KBM-7 (cell line): ENCODE data around the gene TEAD1.

Experiments
- DNase-seq: peaks from one replicate; pipeline ENCODE4 v3.0.0-alpha.2; 2015
- in situ Hi-C: fragments of 300-500 bp; cut with MboI; formaldehyde crosslinking; loops from 2 replicates; pipeline ENCODE4 v1.14.3; 2020; ENCODE audit warnings: low sequenced_read_pairs, low pct_unique_long_range_greater_than_20kb, mixed read lengths

The TEAD1 gene

DNA sequence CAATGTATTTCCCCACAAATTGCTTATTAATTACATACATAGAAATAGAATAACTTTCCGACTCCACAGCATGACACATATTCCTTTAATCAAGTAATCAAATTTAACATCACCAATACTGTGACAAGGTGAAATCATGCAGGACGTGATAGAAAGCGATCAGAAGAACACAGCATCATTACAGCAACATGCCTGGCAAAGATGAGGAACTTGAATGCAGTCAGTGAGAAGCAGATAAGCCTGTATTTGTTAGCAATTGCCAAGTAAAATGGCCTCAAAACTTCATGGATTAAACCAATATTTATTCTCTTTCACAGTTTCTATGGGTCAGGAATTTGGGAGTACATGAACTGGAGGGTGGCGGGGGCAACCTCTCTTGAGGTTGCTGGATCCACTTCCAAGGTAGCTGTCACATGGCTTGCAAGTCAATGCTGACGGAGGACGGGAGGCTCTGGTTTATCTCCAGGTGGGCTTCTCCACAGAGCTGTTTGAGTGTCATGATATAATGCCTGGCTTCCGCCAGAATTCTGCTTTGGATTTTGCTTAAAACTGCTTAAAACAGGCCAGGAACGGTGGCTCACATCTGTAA, 12.0 kb upstream of the TEAD1 start:
- no peak for DNase-seq

DNA sequence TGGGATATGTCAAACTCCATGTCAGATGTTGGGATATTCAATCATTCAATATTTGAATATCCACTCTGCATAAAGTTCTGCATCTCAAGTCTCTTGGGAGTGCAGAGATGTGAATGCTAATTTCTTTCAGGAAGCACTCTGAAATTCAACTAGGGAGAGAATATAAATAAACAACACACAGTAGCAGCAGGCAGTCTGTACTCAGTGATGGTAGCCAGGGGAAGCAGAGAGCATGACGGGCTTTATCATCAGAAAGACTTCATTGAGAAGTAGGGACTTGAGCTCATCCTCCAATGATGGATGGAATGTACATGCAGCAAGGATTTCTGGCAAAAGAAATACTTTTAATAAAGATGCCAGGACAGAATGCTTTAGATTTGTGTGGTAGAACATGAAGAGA, 9.8 kb upstream of the TEAD1 start:
- DNase-seq = no peak
- in situ Hi-C loops = no loop called here

More for the DNA sequence above, 12.0 kb upstream of the TEAD1 start:
- in situ Hi-C loops = no loop called here

DNA sequence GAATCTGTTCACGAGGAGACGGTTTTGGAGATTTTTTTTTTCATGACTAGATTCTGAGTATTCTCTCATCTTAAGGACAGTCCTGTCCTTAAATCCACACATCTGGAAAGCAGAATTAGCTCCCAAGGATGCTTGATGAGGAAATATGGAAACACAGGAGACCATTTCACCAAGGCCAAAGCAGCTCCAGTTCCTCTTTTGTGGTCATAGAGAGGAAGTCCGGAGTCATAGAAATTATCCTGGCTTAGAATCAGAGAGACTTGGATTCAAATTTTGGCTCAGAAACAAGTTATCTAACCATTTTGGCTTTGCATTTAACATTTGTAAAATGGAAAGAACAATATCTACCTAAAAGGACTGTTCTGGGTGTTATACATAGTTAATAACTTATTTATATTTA, 7.3 kb upstream of the TEAD1 start:
- peak; percentile 47 for DNase-seq
- in situ Hi-C loops = no loop called here

DNA sequence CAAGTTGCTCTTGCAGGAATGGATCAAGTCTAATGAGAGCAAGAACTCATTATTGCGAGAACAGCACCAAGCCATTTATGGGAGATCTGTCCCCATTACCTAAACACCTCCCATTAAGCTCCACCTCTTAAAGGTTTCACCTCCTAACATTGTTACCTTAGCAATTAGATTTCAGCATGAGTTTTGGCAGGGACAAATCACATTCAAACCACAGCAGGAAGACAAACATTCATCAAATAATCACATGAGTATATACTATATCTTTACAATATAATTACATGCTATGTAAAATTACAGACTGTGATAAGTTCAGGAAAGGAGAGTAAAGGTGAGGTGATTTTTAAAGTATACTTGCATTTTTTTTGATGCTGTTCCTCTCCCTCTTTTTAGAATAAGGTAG, 6.6 kb upstream of the TEAD1 start:
- in situ Hi-C loops = no loop called here
- no peak for DNase-seq

DNA sequence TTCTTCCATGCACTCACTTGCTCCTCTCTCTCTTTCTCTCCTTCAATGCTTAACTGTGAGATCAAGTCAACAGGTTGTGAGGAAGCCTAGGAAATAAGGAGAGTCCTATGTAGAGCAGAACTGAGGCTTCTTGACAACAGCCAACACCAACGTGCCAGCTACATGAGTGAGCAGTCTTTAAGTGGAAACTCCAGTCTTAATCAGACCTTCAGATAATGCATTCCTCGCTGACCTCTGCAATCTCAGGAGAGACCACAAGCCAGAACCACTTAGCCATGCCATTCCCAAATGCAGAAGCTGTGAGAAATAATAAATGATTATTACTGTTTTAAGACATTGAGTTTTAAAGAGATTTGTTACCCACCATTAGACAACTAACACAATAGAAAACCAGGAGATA, 6.1 kb upstream of the TEAD1 start:
- in situ Hi-C loops = no loop called here

DNA sequence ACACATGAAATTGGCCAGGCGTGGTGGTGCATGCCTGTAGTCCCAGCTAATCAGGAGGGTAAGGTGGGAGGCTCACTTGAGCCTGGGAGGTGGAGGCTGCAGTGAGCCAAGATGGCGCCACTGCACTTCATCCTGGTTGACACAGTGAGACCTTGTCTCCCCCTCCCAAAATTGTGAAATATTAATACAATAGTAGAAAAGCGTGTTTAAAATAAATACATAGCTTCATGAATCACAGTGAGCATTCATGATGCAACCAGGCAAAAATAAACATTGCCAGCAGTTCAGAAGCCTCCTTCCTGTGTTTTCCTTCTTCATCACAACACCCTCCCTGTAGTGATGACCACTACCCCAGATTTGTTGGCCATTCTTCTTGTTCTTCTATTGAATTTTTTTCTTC, 4.3 kb upstream of the TEAD1 start:
- in situ Hi-C loops = no loop called here
- no peak for DNase-seq

More for the DNA sequence above, 6.1 kb upstream of the TEAD1 start:
- no peak for DNase-seq

DNA sequence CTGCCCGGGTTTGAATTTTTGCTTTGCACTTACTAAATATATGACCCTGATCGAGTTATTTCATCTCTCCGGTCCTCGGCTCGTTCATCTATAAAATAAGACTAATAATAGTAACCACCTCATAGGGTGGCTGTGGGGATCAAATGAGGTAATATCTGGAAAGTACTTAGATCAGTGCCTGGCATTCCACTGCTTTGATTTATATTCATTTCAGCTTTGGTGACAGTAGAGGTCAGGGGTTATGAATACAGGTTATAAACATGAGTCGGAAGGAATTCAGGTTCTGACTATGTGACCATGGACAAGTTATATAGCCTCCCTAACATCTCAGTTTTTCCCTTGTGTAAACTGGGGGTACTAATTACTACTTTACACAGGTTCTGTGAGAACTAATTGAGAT, 2.9 kb upstream of the TEAD1 start:
- no peak for DNase-seq
- in situ Hi-C loops = no loop called here

DNA sequence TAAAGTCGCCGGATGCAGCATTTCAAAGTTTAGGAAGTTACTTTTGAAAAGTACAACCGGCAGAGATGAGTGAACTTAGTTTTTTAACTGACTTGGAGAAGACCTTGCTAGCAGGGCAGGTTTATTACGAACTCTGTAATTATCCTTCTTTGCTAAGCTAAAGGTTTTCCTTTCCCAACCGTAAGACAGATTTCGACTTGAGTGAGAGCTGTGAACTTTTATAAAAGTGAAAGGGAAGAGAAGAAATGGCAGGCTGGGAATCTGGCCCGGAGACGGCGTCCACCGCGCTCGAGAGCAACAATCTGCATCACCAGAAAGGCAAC, 659 bp upstream of the TEAD1 start:
- in situ Hi-C loops = no loop called here
- no peak for DNase-seq

DNA sequence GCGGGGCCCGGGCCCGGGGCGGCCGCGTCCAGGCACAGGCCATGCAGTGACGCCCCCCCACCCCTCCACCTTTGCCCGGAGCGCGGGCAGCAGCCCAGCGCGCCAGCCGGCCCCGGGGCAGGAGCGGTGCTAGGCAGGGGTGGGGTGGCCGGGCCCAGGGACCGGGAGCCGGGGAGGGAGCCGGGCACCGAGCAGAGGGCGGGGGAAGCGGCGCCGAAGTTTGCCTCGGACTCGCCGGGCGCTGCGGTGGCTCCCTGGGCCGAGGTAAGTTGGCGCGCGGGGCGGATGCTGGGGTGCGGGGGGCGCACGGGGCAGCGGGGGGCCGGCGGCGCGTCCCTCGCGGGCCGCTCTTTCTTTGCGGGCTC, 332 bp downstream of the TEAD1 start:
- DNase-seq = no peak
- in situ Hi-C loops = no loop called here

DNA sequence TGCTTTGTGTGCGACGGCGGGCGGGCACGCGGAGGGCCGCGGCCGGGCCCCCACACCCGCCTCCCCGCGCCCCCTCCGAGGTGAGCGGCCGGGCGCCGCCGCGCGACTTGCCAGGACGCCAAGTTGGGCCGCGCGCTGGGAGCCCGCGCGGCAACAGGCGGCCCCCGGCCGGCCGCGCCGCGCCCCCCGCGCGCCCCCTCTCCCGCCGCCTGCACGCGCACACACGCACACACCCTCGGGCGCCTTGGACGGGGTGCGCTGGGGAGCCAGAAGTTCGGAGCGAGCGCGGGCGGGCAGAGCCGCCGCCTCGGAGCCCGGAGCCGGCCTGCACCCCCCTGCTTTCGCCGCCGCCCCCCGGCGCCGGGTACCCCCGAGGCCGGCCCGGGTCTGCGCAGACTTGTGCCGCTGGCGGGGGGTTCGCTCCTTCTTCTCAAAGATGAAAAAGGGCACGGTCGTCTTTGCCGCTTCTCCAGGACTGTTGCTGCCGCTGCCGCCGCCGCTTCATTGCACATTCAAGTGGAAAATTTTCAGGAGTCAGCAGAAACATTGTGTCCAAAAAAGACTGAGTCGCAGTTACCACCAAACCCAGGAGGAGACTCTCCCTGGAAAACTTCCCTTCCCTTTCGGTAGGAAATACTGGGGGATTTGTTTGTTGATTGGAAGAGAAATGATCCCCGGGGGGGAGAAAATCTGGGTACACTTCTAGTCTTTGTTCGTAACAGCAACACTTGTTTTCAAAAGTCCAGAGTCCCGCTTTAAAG, 895 bp downstream of the TEAD1 start:
- in situ Hi-C loops = no loop called here
- no peak for DNase-seq

DNA sequence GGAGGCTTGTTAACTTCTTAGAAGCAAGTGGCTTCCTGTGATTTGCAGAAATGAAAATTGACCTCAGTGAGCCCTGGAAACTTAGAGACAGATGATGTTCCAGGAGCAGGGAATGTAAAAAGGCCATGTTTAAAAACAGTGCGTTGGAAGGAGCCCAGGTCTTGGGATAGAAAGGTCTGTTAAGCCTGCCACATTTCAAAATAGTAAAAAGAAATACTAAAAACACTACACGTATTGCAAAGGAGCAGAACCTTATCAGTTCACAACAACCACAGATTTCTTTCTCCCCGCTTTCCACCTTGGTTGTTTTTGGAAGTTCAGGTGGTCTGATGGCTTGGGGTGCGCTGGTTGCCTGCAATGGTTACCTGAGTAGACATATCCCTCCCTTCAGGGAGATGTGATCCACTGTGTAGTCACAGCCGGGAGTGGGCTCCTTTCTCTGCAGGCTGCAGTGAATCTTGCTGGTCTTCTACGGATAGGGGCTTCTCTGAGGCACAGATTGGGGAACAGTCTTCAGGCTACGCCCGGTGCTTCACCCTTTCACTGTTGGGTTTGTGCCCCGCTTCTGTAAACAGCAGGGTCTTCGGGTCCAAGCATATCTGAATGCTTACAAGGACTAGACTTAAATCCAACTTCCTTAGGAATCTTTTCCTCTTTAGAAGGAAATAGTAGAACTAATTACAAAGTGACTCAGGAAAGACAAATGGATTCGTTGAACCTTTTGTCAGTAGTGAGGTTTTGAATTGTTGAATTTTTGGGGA, 1.9 kb downstream of the TEAD1 start:
- in situ Hi-C loops = no loop called here
- peak; percentile 3 for DNase-seq

DNA sequence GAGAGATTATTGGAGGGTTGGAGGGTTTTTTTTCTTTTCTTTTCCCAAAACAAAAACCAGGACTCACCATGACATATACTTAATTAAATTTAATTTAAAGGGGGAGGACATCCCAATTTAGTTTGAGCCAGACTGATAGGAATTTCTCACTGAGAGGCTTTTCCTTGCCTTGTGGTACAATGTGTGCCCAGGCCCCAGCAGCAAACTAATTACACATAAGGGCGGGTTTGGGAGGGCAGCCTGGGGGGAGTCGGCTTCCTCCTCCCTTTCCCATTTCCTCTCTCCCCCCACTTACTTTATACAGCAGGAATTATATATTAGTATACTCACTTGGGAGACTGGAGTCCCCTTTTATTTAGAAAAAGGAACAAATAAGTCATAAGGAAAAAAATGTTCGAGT, 2.9 kb downstream of the TEAD1 start:
- in situ Hi-C loops = no loop called here

DNA sequence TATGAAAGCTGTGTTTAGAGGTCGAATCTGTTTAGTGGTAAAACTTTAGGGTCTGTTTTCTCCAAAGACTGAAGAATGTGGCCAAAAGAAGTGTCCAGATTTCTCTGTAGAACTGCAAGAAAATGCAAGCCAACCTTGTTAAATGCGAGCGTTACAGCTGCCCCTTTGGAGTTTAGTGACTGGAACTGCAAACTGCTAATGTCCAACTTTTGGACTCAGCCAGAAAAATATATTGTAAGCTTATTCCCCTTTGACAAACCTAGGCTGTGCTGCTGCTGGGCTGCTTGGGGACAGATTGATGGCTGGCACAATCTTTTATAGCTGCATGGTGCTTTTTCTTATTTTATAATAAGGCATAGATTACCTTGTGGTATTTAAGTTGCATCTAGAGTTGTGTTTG, 3.9 kb downstream of the TEAD1 start:
- DNase-seq = no peak
- in situ Hi-C loops = no loop called here

More for the DNA sequence above, 2.9 kb downstream of the TEAD1 start:
- no peak for DNase-seq

DNA sequence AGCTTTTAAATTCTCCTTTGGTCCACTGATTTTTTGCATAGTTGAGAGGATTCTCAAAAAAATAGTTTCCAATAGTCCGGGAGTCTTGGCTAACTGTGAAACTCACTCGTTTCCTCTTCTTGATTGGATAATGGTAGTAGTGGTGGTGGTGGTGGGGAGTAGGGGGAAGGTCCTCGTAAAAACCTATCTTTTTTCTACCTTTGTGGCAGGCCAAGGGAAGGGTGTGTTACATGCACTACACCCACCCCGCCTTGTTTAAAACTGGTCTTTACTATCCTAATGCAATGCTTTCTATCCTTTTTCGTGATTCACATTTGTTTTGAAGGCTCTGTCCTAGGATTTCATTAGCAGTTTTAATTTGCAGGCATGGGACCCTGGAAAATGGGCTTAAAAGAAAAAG, 4.8 kb downstream of the TEAD1 start:
- in situ Hi-C loops = no loop called here
- DNase-seq = no peak

DNA sequence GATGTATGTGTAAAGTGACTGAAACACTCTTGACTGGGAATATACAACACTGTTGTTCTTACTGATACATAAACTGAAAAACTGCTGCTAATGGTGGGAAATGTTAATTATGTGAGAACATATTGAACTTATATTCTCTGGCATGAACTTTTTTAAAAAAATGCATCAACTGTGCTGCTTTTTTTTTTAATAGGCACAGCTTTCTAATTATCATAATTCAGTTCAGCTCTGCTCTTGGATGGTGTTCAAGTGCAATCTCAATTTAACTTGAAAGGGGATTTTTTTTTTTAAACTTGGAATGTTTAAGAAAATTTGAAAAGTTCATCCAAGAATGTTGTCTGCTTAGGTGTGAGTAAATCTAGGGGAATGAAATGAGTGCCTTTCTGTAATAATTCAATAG, 5.2 kb downstream of the TEAD1 start:
- no peak for DNase-seq
- in situ Hi-C loops = no loop called here

DNA sequence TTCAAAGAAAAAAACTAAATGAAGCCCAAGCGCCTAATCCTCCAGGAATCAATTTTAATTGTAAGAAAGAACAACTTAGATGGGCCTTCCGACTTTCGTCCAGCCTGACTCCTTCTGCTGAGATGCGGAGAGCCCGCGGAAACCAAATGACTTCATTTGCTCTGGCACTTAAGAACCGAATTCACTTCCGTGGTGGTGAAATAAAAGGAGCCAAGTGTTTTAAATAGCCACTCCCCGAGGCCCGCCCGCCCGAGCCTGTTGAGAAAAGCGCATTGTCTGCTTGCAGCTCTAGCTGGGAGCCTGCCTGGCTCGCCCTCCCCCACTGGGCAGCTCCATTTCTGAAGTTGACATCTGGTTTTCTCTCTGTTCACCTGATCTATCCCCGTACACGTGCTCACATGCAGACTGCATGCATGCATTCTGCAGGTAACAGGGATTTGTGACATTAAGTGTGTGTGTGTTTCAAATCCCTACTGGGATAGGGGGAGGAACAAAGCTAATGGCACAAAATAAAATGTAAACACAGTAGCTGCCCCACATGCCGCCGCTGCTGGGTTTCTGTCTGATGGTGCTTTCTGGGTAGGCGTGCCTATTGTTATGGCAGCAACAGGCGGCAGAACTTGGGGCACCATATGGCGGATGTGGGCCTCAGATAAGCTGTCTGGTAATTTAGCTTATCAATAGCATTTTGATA, 6.2 kb downstream of the TEAD1 start:
- in situ Hi-C loops = no loop called here
- no peak for DNase-seq

DNA sequence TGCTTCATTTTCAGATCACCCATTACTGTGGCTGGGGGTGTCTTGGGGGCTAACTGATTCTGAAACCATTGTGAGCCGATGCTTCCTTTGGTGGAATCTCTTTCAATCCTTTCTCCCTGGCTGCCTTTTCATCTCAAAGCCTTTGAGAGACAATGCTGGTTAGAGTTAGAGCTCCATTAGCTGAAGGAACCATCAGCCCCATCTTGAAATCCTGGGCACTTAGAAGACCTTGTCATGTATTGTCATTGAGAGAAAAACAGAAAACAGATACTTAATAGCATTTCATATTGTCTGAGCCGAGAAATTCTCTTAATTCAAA, 6.7 kb downstream of the TEAD1 start:
- in situ Hi-C loops = no loop called here
- DNase-seq = no peak

DNA sequence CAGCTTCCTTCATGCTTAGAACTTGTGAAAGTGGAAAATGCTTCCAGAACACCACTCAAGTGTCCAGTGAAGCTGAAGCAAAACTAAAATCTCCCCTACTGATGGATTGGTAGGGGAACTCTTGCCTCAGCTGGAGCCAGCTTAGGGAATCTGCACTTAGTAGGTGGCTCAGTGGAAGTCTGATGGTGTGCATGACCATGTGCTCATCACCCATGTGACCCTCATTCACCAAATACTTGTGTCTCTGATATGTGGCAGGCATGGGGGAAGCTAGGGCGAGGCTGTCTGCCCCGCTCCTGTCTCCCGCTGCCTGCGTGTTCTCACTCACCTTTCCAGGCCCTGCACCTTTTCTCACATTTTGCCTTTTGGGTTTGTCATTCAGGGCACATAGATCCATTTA, 7.2 kb downstream of the TEAD1 start:
- no peak for DNase-seq
- in situ Hi-C loops = no loop called here

DNA sequence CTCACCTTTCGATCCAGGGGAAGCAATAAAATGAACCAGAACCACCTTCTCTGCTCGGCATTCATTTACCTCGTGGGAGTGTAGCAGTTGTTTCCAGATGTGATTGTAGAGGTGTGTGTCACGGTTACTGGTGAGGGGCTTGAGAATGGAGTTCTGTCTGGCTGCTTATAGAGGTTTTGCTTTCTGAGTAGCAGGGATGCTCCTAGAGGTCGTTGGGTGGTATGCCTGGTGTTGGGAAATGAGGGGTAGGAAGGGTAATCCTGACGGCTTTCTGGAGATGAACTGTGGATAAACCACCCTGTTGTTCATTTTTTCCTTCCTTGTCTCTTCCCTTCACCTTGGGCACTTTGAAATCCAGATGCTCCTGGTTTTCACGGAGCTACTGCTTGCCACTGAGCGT, 8.1 kb downstream of the TEAD1 start:
- in situ Hi-C loops = no loop called here

DNA sequence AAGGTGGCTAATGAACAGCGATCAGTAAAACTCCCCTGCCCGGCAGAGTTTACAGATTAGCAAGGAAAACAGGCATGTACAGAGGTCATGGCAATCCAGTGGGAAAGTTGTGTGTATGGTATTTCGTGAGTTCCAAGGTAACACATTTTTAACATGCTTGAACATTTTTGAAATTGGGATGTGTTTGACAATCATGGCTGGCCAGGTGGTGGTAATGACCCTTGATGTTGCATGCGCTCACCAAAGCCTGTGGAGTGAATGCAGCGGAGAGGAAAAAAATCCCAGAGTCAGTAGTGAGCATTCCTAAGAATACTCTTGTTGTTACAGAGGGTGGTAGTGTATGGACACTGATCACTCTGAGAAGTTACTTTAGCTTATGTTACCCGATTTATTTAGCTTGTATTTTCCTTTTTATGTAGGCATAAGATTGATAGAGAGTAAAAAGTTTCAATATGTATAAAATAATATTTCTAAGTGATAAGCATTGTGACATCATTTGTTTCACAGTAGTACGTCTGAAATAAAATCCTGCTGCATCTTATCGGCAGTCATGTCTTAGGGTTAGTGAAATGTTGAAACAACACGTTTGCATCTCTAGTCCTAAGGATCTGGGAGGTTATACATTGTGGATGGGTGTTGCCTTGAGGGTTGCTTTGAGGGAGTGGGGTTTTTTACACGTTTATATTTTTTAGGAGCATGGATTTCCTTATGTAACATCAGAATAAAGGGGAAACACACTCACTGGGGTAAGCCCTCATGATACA, 8.7 kb downstream of the TEAD1 start:
- DNase-seq = no peak
- in situ Hi-C loops = no loop called here

More for the DNA sequence above, 8.1 kb downstream of the TEAD1 start:
- DNase-seq = no peak
